ENCODE results near the gene USP6NL.

USP6NL gene

DNA sequence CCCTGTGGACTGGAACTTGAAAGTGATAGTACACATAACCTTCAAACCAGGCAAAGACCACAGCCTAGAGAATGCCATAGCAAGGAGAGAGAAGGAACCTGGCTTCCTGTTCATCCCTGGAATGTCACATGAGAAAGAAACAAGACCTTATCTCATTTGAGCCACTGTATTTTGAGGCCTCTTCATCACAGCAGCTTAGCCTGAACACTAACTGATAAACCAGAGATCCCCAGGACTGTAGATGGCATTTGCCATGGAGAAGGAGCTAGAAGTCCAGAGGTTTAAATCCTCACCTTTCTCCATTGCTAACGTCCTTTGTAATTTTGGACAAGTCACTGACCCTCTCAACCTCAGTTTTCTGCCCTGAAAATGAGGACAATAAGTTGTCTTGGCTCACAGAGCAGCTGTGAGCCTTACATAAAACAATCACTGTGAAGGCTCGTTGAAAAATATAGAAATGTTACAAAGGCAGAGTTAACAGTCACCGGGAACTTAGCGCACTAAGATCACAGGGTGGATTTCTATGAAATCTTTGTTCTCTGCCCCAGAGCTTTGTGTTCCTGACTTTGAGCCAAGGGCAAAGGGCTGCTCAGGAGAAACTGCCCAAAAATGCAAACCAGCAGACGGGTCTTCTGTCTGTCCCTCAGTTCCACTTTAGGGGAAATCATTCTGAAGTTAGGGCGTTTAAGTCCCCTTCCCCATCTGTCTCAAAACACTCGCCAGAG lies 197.0 kb downstream of the USP6NL start:
- DNase-seq (ENCODE audit: low spot score) = no peak

- no peak for DNase-seq (ENCODE audit: low spot score)
Measured at GRCh38 chr10:11411926-11412545, 199.4 kb downstream of the USP6NL start.

DNA sequence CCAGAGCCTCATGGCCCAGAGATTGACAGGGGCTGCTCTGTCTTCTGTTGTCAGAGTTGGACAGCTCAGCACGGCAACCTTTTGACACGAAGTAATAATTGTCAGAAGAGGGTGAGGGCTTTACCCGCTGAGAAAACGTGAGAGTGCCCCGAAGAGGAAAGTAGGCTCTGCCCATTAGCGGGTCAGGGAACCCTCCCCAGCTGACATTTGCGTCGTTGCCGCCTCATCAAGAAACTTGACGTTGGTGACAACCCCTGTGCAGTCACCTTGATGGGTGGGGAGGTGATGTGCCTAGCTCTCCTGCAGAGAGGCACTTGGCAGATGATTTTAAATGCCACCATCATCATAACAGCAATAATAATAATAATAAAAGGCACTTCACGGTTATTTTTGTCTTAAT lies 202.1 kb downstream of the USP6NL start:
- DNase-seq (ENCODE audit: low spot score) = no peak

- DNase-seq (ENCODE audit: low spot score) = no peak
Measured at GRCh38 chr10:11407939-11408338, 203.5 kb downstream of the USP6NL start.

DNA sequence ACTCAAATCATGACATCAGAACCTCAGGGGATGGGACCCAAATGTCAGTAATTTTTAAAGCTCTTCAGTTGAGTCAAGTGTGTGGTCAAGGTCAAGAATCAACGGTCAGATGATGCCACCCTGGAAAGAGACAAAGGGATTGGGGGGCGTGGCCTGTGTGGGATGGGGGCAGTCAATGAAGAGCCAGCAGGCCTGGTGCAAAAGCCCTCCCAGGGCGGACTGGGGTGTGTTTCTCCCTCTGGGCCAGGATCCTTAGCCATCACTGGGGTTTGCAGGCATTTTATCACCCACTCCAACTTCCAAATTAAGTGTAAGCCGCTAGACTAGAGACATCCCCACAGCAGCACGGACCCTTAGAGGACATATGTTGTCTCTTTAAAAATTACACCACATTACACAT lies 204.7 kb downstream of the USP6NL start:
- no peak for DNase-seq (ENCODE audit: low spot score)

GRCh38 chr10:11404901-11405300 lies 206.5 kb downstream of the USP6NL start:
- no peak for DNase-seq (ENCODE audit: low spot score)

Measured in kidney tubule cell (primary cell).